ENCODE measurements around the gene PPTC7.

DNA sequence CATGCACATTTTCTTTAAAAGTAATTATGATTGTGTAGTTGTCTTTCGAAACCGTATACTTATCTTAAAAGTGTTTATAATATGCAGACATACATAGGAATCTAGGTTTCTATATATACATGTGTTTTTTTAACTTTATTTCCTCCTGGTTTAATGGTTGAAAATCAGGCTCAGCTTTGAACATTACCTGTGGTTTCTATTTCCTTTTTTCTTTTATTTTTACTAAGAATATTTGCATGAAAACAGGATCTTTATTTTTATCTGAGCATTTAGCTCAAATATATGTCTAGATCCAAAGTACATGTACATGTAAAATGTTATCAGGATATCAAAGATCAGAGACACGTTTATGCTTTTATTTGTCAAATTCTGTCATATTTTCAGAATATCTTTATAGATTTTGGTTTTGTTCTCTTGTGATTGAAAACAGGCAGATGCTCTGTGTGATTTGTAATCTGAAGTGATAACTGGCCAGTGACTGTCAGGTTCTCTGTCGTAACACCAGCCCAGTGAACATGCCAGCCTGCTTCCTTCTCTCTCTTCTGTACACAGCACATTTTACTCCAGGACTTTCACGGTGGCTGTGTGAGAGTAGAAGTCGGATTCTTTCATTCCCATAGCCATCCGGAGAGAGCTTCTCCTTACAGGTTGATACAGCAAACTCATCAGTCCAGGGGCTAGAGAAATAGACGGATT is 44.5 kb upstream of the PPTC7 start:
- TF ChIP-seq GATA3 (IDR thresholded peaks at IDR 0.05; ENCODE audit: low read depth, low read length), result no peak
- TF ChIP-seq GATA2 (IDR thresholded peaks at IDR 0.05; ENCODE audit: low read depth, low read length), result no peak
